ENCODE data around the gene HOXA5. TPM values are rescaled to one million over a fixed set of nuclear protein-coding genes. Genes with fewer than 3 reads are reported as not detected.

The HOXA5 gene
- total RNA-seq, 1 experiment from 2014 or later = 6.7 TPM

GRCh38 chr7:27143950-27144780 lies 684 bp upstream of the HOXA5 start:
- no peak overlapping the region for H2AFZ ChIP-seq (ENCODE audit: low read depth, low read length, poor library complexity, severe bottlenecking)
- no peaks in the 10 kb centered on the region for H3K9me3 ChIP-seq (ENCODE audit: control insufficient read depth in 1 of 2, insufficient read depth in 1 of 2, low read depth in 1 of 2, low read length in 2 of 2)
- H4K20me1 ChIP-seq (ENCODE audit: insufficient read depth) = no peaks in the 10 kb centered on the region
- TF ChIP-seq EZH2 (IDR thresholded peaks at IDR 0.05) (no peak), YY1 (IDR thresholded peaks at IDR 0.05; ENCODE audit: extremely low read depth, insufficient replicate concordance, low read depth, low read length) (no peak)
- TF ChIP-seq, protein P1, sequence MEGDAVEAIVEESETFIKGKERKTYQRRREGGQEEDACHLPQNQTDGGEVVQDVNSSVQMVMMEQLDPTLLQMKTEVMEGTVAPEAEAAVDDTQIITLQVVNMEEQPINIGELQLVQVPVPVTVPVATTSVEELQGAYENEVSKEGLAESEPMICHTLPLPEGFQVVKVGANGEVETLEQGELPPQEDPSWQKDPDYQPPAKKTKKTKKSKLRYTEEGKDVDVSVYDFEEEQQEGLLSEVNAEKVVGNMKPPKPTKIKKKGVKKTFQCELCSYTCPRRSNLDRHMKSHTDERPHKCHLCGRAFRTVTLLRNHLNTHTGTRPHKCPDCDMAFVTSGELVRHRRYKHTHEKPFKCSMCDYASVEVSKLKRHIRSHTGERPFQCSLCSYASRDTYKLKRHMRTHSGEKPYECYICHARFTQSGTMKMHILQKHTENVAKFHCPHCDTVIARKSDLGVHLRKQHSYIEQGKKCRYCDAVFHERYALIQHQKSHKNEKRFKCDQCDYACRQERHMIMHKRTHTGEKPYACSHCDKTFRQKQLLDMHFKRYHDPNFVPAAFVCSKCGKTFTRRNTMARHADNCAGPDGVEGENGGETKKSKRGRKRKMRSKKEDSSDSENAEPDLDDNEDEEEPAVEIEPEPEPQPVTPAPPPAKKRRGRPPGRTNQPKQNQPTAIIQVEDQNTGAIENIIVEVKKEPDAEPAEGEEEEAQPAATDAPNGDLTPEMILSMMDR (IDR thresholded peaks at IDR 0.05 in 2 of 3, conservative IDR thresholded peaks at IDR 0.05 in 1 of 3; ENCODE audit: borderline replicate concordance in 1 of 3, insufficient read depth in 1 of 3, low read depth in 2 of 3, low read length in 2 of 3) = peak in 1 of 3 experiments; percentile 27; a peak in 1 of 6 replicates
- H3K27ac ChIP-seq (ENCODE audit: low read depth, low read length) = no peak overlapping the region
- ChIA-PET CTCF (no interaction called here), POLR2A (no interaction called here), RAD21 (ENCODE audit: low non-redundant PET in 1 of 2, low total read pairs in 2 of 2, uncharacterized antibody in 2 of 2, unreplicated experiment in 2 of 2) (no interaction called here)
- H3K36me3 ChIP-seq (ENCODE audit: control insufficient read depth in 1 of 2, insufficient read depth in 2 of 2, low read length in 2 of 2) = peaks cover 8 to 12% of the 10 kb centered on the region in 2 experiments; a peak in 3 of 4 replicates
- H3K27me3 ChIP-seq (ENCODE audit: insufficient read depth, low read length) = no peaks in the 10 kb centered on the region
- BruUV-seq (replicated peaks) = no TSS peak
- H3K9me2 ChIP-seq (ENCODE audit: insufficient read depth) = no peaks in the 10 kb centered on the region
- no peak overlapping the region for H3K4me2 ChIP-seq (ENCODE audit: low read length)
- H3K4me1 ChIP-seq (ENCODE audit: control insufficient read depth in 1 of 2, insufficient read depth in 2 of 2, low read length in 2 of 2) = peaks cover 6 to 19% of the 10 kb centered on the region in 2 experiments; a peak in 3 of 4 replicates
- intact Hi-C loops (cut with micrococcal nuclease) = no loop called here
- DNase-seq (ENCODE audit: low read depth, low spot score) = no peak
- H3K79me2 ChIP-seq (ENCODE audit: insufficient read depth, low read length) = peaks cover 20% of the 10 kb centered on the region
- H3K4me3 ChIP-seq (replicated peaks in 1 of 2; ENCODE audit: low read depth in 1 of 2, low read length in 2 of 2) = no peak overlapping the region
- no peak for ATAC-seq
- no peak overlapping the region for H3K9ac ChIP-seq (ENCODE audit: low read length)

GRCh38 chr7:27142580-27143022 lies 880 bp downstream of the HOXA5 start:
- no peaks in the 10 kb centered on the region for H3K9me2 ChIP-seq (ENCODE audit: insufficient read depth)
- H3K4me2 ChIP-seq (ENCODE audit: low read length) = no peak overlapping the region
- ChIA-PET CTCF (no interaction called here), POLR2A (no interaction called here), RAD21 (ENCODE audit: low non-redundant PET in 1 of 2, low total read pairs in 2 of 2, uncharacterized antibody in 2 of 2, unreplicated experiment in 2 of 2) (no interaction called here)
- H3K79me2 ChIP-seq (ENCODE audit: insufficient read depth, low read length) = peaks cover 7% of the 10 kb centered on the region; the same call in 1 of the 2 replicates
- H3K27me3 ChIP-seq (ENCODE audit: insufficient read depth, low read length) = no peaks in the 10 kb centered on the region
- H4K20me1 ChIP-seq (ENCODE audit: insufficient read depth) = no peaks in the 10 kb centered on the region
- TF ChIP-seq CEBPB (IDR thresholded peaks at IDR 0.05; ENCODE audit: low read depth) (no peak), EZH2phosphoT487 (IDR thresholded peaks at IDR 0.05; ENCODE audit: borderline replicate concordance) (no peak)
- TF ChIP-seq, protein P1 (IDR thresholded peaks at IDR 0.05 in 2 of 3, conservative IDR thresholded peaks at IDR 0.05 in 1 of 3; ENCODE audit: borderline replicate concordance in 1 of 3, insufficient read depth in 1 of 3, low read depth in 2 of 3, low read length in 2 of 3) = no peak
- H3K9ac ChIP-seq (ENCODE audit: low read length) = no peak overlapping the region
- ATAC-seq (no peak), DNase-seq (ENCODE audit: low read depth, low spot score) (no peak)
- H3K4me3 ChIP-seq (replicated peaks in 1 of 2; ENCODE audit: low read depth in 1 of 2, low read length in 2 of 2) = no peak overlapping the region
- H2AFZ ChIP-seq (ENCODE audit: low read depth, low read length, poor library complexity, severe bottlenecking) = no peak overlapping the region
- no peak overlapping the region for H3K27ac ChIP-seq (ENCODE audit: low read depth, low read length)
- intact Hi-C loops (cut with micrococcal nuclease) = no loop called here
- BruUV-seq (replicated peaks) = no TSS peak
- peaks cover 6 to 14% of the 10 kb centered on the region in 2 experiments; a peak in 3 of 4 replicates for H3K4me1 ChIP-seq (ENCODE audit: control insufficient read depth in 1 of 2, insufficient read depth in 2 of 2, low read length in 2 of 2)
- H3K36me3 ChIP-seq (ENCODE audit: control insufficient read depth in 1 of 2, insufficient read depth in 2 of 2, low read length in 2 of 2) = peaks cover 8 to 12% of the 10 kb centered on the region in 2 experiments; a peak in 3 of 4 replicates
- H3K9me3 ChIP-seq (ENCODE audit: control insufficient read depth in 1 of 2, insufficient read depth in 1 of 2, low read depth in 1 of 2, low read length in 2 of 2) = no peaks in the 10 kb centered on the region
